NCI-H1105 (cell line): Measurements from ENCODE around the gene APOA5.
A peak's percentile ranks its signal among the peaks of the same experiment; 100 is the strongest.
"Not testable (repeated sequence)": the region's sequence is repeated elsewhere in the genome, so short reads cannot be mapped to it uniquely, and the experiment has no call there.

ENCODE experiments used
- DNase-seq: peaks from one replicate; lab custom pipeline; 2025; lab: John Stamatoyannopoulos, UW

Gene APOA5

DNA sequence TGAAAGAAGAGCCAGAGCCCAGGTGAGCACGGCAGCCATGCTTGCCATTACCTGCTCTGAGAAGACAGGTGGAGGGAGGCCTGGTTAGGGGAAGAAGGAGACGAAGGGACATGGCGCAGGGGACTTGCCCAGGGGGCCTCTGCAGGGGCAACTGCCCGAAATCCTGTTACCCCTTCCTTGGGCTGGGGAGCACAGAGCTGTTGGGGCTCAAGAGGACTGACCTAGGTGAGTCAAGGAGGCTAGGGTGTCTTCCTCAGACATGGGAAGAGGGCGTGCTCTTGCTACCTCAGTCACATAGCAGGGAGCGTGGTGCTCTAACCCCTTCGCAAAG is at the start of gene APOA5:
TSS of gene APOA5 (minus strand) at position 67 of the 331 bp plus-strand sequence. CDS start at position 48, 19 bp downstream.
- DNase-seq: no peak

DNA sequence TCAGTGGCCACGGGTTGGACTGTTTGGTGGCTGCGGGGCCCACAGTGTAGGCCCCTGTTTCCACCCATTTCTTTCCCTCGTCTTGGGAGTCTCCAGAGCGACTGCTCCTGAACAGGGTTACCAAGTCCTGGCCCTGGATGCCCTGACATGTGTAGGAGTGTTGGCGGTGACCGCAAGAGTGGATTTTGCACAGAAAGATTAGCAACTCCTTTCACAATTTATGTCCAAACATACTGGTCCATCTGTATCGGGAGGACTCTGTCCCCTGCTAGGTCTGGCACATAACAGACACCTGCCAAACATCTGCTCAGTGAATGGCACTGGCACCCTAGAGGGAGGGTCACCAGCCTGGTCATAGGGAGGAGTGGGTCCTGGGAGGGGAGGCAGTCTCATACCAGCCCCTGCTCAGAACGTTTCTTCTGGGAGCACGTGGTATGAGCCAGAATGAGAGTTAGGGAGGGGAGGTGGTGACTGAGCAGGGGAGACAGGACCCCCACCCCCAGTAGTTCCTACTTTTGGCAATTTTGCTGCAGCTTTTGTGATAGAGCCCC is 49.1 kb upstream of the APOA5 start:
- DNase-seq: no peak

GRCh38 chr11:116840224-116840745 is 48.6 kb upstream of the APOA5 start:
- no peak for DNase-seq

DNA sequence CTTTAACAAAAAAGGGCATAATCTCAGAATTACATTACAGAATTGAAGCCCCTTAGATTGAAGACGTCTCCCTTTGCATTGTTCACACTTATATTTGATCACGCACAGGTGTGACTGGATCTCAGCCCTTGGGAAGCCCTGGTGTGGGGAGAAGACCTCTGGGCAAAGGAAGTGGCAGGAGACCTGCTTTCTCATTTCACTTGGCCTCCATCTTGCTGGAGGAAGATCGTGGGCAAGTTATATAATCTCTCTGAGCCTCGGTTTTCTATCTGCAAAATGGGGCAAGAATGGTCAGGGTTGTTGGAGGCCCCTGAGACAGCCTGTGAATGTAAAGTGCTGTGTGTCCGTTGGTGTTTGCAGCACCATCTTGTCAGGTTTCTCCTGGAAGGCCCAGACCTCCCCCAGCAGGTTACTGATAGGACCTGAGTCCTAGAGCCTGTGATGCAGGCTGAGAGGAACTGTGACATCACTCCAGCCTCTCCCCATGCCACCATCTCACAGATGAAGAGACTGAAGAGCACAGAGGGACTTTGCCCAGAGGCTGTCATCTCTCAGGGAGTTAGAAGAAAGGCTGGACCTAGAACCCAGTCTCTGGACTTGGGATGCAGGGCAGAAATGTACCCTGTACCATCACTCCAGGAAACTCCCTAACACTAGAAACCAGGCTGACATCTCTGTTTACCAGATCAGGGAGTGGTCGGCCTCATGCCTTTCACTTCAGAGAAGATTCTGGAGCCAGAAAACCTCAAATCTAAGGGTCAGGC is 46.8 kb upstream of the APOA5 start:
- no peak for DNase-seq

DNA sequence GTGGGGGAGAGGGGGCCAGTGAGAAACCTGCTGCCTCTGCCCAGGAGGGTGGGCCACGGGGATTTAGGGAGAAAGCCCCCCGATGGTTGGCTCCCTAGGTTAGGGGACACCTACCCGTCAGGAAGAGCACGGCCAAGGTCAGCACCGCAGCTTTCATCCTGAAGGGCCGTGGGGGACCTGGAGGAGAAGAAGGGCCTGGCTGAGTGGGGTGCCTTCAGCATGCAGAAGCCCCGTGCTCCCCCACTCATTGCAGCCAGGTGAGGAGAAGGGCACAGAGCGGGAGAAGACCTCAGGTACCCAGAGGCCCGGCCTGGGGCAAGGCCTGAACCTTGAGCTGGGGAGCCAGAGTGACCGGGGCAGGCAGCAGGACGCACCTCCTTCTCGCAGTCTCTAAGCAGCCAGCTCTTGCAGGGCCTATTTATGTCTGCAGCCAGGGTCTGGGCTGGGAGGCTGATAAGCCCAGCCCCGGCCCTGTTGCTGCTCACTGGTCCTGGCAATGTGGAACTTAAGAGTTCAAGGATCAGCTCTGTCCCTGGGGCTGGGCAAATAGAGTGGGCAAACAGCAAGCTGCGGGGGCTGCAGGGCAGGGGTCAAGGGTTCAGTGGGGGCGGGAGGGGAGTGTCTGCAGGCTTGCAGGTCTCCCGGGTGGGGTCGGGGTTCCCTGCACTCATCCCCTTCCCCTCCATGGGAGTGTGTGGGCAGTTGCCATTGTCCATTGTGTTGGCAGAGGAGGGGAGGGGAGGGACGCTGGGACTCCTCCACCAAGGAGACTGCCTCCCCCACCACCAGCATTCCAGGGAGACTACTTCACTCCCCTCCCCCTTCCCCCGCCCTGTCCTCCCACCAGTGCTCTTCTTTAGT is 45.8 kb upstream of the APOA5 start, which contains the start of gene APOA1:
TSS of gene APOA1 (minus strand) at position 392 of the 861 bp plus-strand sequence. CDS start at position 157, 235 bp downstream.
- no peak for DNase-seq

DNA sequence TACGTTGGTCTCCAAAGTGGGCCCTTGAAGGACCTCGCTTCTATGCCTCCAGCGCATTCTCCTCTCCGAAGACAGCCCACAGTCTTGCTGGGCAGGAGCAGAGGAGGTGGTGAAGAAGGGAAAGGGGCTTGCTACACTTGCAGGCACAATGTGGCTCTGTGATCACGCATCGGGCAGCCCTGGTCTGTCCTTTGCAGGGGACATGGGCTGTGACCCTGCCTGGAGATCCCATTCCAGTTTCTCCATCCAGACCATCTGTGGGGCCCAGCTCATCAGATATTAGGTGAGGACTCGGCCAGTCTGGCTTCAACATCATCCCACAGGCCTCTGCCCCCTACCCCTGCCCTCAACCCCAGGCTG is 44.9 kb upstream of the APOA5 start:
- no peak for DNase-seq

DNA sequence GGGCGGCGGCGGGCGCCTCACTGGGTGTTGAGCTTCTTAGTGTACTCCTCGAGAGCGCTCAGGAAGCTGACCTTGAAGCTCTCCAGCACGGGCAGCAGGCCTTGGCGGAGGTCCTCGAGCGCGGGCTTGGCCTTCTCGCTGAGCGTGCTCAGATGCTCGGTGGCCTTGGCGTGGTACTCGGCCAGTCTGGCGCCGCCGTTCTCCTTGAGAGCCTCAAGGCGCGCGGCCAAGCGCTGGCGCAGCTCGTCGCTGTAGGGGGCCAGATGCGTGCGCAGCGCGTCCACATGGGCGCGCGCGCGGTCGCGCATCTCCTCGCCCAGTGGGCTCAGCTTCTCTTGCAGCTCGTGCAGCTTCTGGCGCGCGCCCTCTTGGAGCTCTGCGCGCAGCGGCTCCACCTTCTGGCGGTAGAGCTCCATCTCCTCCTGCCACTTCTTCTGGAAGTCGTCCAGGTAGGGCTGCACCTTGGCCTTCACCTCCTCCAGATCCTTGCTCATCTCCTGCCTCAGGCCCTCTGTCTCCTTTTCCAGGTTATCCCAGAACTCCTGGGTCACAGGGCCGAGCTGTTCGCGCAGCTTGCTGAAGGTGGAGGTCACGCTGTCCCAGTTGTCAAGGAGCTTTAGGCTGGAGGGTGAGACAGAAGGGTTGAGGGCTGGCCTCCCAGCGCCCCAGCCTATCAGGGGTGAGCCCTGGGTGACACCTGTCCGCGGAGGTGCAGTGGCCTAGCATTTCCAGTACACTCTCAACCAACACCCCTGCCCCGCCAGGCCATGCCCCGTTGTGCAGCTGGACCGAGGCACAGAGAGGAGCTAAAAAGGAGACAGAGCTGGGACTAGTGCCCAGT is 44.3 kb upstream of the APOA5 start:
- peak; percentile 95 for DNase-seq

DNA sequence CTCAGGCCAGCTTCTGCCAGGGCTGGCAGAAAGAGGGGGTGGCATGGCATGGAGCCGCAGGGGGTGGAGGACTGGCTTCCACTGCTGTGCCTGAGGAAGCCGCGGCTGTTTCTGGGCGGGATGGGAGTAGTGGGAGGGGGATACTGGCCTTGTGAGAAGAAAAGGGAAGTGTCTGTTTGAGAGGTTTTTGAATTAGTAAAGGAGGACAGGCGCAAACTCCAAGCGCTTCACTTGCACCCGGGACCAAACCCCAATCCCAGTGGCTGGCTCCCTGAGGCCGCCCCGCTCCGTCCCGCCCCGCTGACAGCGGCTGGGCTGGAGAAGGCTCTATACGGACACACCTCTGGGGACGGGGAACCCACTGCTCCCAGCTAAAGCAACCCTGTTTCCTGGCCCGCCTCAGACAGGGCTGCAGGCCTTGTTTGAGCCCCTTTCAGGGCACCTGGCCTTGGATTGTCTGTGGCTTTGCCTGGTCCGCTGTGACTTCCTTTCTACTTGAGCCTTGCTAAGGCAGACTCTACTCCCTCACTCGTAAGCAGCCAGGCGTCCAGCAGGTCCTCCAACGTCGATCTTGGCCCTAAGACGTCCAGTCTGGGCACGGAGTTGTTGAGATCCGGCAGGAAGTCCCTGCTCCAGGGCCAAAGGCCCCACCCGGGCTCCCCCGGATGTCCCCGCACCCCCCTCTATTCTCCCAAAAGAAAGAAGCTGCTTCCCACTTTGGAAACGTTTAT is 43.5 kb upstream of the APOA5 start:
- DNase-seq: no peak

- DNase-seq: not testable (repeated sequence)
Measured at GRCh38 chr11:116834535-116835041, 42.9 kb upstream of the APOA5 start.

DNA sequence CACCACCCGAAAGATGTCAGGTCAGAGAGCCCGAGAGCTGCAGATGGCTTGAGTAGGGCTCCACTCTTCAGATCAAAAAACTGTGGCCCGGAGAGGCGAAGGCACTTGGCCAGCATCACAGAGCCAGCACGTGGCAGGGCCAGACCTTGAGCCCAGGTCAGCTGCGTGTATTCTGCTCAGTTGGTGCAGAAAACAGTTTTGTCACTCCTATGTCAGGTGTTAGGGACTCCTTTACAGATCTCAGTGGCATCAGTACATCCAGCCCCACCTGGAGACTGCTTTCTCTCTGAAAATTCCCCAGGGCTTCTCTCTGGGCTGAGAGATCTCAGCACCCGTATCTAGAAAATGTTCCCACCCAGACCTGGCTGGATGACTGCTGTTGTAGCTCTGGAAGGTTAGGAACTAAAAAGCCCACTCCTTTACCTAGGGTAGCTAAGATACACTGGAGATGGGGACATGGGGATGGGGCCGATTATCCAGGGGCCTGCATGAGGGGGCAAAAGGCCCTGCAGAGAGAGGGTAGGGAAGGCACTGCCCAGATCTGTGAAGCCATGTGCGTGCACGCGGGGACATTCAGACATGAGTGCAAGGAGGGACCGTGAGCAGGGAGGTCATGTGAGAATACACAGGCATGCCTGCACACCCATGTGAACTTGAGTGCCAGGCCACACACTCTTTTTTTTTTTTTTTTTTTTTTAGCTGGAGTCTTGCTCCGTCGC is 42.3 kb upstream of the APOA5 start:
- no peak for DNase-seq

GRCh38 chr11:116833491-116833815 is 41.8 kb upstream of the APOA5 start:
- no peak for DNase-seq

- no peak for DNase-seq
Measured at GRCh38 chr11:116832350-116833290, 40.9 kb upstream of the APOA5 start.

DNA sequence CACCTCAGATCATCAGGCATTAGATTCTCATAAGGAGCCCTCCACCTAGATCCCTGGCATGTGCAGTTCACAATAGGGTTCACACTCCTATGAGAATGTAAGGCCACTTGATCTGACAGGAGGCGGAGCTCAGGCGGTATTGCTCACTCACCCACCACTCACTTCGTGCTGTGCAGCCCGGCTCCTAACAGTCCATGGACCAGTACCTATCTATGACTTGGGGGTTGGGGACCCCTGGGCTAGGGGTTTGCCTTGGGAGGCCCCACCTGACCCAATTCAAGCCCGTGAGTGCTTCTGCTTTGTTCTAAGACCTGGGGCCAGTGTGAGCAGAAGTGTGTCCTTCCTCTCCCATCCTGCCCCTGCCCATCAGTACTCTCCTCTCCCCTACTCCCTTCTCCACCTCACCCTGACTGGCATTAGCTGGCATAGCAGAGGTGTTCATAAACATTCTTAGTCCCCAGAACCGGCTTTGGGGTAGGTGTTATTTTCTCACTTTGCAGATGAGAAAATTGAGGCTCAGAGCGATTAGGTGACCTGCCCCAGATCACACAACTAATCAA is 40.2 kb upstream of the APOA5 start:
- no peak for DNase-seq

GRCh38 chr11:116830184-116830912 is 38.7 kb upstream of the APOA5 start:
- DNase-seq: no peak

DNA sequence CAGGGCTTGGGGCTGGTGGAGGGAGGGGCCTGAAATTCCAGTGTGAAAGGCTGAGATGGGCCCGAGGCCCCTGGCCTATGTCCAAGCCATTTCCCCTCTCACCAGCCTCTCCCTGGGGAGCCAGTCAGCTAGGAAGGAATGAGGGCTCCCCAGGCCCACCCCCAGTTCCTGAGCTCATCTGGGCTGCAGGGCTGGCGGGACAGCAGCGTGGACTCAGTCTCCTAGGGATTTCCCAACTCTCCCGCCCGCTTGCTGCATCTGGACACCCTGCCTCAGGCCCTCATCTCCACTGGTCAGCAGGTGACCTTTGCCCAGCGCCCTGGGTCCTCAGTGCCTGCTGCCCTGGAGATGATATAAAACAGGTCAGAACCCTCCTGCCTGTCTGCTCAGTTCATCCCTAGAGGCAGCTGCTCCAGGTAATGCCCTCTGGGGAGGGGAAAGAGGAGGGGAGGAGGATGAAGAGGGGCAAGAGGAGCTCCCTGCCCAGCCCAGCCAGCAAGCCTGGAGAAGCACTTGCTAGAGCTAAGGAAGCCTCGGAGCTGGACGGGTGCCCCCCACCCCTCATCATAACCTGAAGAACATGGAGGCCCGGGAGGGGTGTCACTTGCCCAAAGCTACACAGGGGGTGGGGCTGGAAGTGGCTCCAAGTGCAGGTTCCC is 38.0 kb upstream of the APOA5 start, which contains the start of gene APOC3:
TSS of gene APOC3 (plus strand) at position 383 of the 659 bp plus-strand sequence. CDS start 676 bp downstream, outside the sequence.
- DNase-seq: no peak

GRCh38 chr11:116828632-116829524 is 37.2 kb upstream of the APOA5 start:
- DNase-seq: no peak
